DND-41 (cell line): ENCODE data around the gene GREB1L.

Experiments
- CTCF ChIP-seq: IDR thresholded peaks from 2 replicates; pipeline ENCODE4 v1.5.1; 2012; ENCODE audit warnings: borderline replicate concordance, low read length, moderate library complexity, mild to moderate bottlenecking; ENCODE audit not compliant: poor library complexity, severe bottlenecking; ENCODE audit errors: extremely low read depth
- EZH2 ChIP-seq: IDR thresholded peaks from 3 replicates; pipeline ENCODE4 v1.6.1; 2012; ENCODE audit warnings: borderline replicate concordance, low read depth, mild to moderate bottlenecking, moderate library complexity, low read length, inconsistent platforms; ENCODE audit not compliant: severe bottlenecking

- no peak for TF ChIP-seq CTCF
- no peak for TF ChIP-seq EZH2
Measured at GRCh38 chr18:21457179-21457535, 215.1 kb downstream of the GREB1L start.
